SK-N-MC (cell line): ENCODE results near the gene SMURF2.

Source experiments
- EZH2 ChIP-seq: fragments of 200-600 bp; sonication (generic); IDR thresholded peaks from one replicate; pipeline ENCODE4 v1.6.1; 2017; ENCODE audit warnings: antibody characterized with exemption
- POLR2AphosphoS5 ChIP-seq: IDR thresholded peaks from 2 replicates; pipeline ENCODE4 v1.6.1; 2012; ENCODE audit warnings: mild to moderate bottlenecking, low read depth, low read length, borderline replicate concordance

DNA sequence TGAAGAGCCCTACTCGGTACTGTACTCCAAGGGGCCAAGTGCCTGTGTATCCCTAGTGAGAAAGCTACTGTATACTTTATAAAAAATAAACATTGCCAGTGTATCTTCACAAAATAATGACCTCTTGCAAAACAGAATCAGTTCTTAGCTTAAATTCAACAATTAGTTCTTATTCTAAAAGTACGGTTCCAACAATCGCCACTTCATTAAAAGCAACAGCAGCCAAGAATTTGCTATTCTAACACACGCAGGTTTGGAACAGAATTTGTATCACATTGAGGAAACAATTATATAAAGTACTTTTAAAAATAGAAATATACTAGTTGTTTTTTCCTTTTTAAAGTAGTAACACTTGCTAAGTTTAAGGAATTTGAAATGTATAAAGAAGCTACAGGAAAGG lies 106.8 kb downstream of the SMURF2 start:
- no peak for TF ChIP-seq EZH2
- no peak for TF ChIP-seq POLR2AphosphoS5
